Sciatic nerve (tissue), 2 donors: ENCODE data around the gene RFX8. TPM values are rescaled to one million over a fixed set of nuclear protein-coding genes. Genes with fewer than 3 reads are reported as not detected.
A peak's percentile ranks its signal among the peaks of the same experiment; 100 is the strongest.

Source experiments
- ATAC-seq: fragments of 200-7000 bp; cut with Tn5 transposase; one replicate; pipeline ENCODE4 v1.9.1; 2020; ENCODE audit warnings: mild to moderate bottlenecking, moderate library complexity
- DNase-seq: peaks from one replicate; pipeline ENCODE4 v3.0.0-alpha.2; 2020; ENCODE audit warnings: low spot score
- intact Hi-C: fragments of 100-400 bp; cut with DNase I; formaldehyde crosslinking; loops from one replicate; pipeline ENCODE4 v1.14.2; 2022
- total RNA-seq: library from RNA; stranded (reverse); fragmentation: NEBNext Ultra II Directional; extraction: Animal tissue kit (Norgen Biotek cat#: 25700); gene quantifications from one replicate; pipeline ENCODE4 v1.2.1, GENCODE V29; 2021
- donor health status: DM: no; HTN: no; CAD: no.
- donor health status: DM: no; HTN: no; CAD: no.

The RFX8 gene
- total RNA-seq, 1 donor from 2014 or later, result 6.5 TPM

- DNase-seq (no peak), ATAC-seq (no peak)
- intact Hi-C loops, result no loop called here
Measured at GRCh38 chr2:101398116-101398821, 76.6 kb downstream of the RFX8 start.

- intact Hi-C loops, result no loop called here
- ATAC-seq, result no peak
- DNase-seq, result no peak
Measured at GRCh38 chr2:101396316-101396717, 78.6 kb downstream of the RFX8 start.

- intact Hi-C loops, result no loop called here
- ATAC-seq (no peak), DNase-seq (no peak)
Measured at GRCh38 chr2:101395545-101396315, 79.2 kb downstream of the RFX8 start.

- ATAC-seq (no peak), DNase-seq (no peak)
- intact Hi-C loops, result no loop called here
Measured at GRCh38 chr2:101388232-101388631, 86.7 kb downstream of the RFX8 start.

- peak; percentile 56 for ATAC-seq
- intact Hi-C loops, result no loop called here
- DNase-seq, result peak; percentile 62
Measured at GRCh38 chr2:101387151-101387834, 87.6 kb downstream of the RFX8 start, which contains the start of gene CREG2. Gene CREG2, minus strand, starts transcription at chr2:101387503. Its CDS starts 46 bp downstream, at chr2:101387457.

GRCh38 chr2:101386599-101387150 lies 88.2 kb downstream of the RFX8 start:
- intact Hi-C loops, result no loop called here
- DNase-seq, result no peak
- ATAC-seq, result no peak

GRCh38 chr2:101383016-101383541 lies 91.8 kb downstream of the RFX8 start:
- ATAC-seq, result no peak
- intact Hi-C loops, result no loop called here
- DNase-seq, result no peak

- intact Hi-C loops, result no loop called here
Measured at GRCh38 chr2:101382442-101382841, 92.5 kb downstream of the RFX8 start.

GRCh38 chr2:101380376-101380775 lies 94.5 kb downstream of the RFX8 start:
- intact Hi-C loops, result no loop called here
- DNase-seq (no peak), ATAC-seq (no peak)

More at GRCh38 chr2:101382442-101382841, 92.5 kb downstream of the RFX8 start:
- DNase-seq (no peak), ATAC-seq (no peak)

- DNase-seq, result no peak
- intact Hi-C loops, result no loop called here
- no peak for ATAC-seq
Measured at GRCh38 chr2:101379091-101379490, 95.8 kb downstream of the RFX8 start.

- no peak for ATAC-seq
- intact Hi-C loops, result no loop called here
Measured at GRCh38 chr2:101375653-101376052, 99.3 kb downstream of the RFX8 start.

GRCh38 chr2:101374821-101375561 lies 99.9 kb downstream of the RFX8 start:
- intact Hi-C loops, result no loop called here
- no peak for ATAC-seq
- DNase-seq, result no peak

More at GRCh38 chr2:101375653-101376052, 99.3 kb downstream of the RFX8 start:
- DNase-seq, result no peak

- DNase-seq, result no peak
- intact Hi-C loops, result no loop called here
- no peak for ATAC-seq
Measured at GRCh38 chr2:101372792-101373191, 102.1 kb downstream of the RFX8 start.

GRCh38 chr2:101371636-101372035 lies 103.3 kb downstream of the RFX8 start:
- ATAC-seq (no peak), DNase-seq (no peak)
- intact Hi-C loops, result no loop called here

GRCh38 chr2:101369100-101369499 lies 105.8 kb downstream of the RFX8 start:
- intact Hi-C loops, result no loop called here
- no peak for ATAC-seq
- DNase-seq, result no peak

- DNase-seq (no peak), ATAC-seq (no peak)
- intact Hi-C loops, result no loop called here
Measured at GRCh38 chr2:101368376-101368775, 106.5 kb downstream of the RFX8 start.

- intact Hi-C loops, result no loop called here
- DNase-seq (no peak), ATAC-seq (no peak)
Measured at GRCh38 chr2:101367508-101367907, 107.4 kb downstream of the RFX8 start.

- DNase-seq (no peak), ATAC-seq (no peak)
- intact Hi-C loops, result no loop called here
Measured at GRCh38 chr2:101364878-101365277, 110.0 kb downstream of the RFX8 start.

GRCh38 chr2:101362777-101363176 lies 112.1 kb downstream of the RFX8 start:
- intact Hi-C loops, result no loop called here
- no peak for DNase-seq
- no peak for ATAC-seq
